Ramos (cell line): Measurements from ENCODE around the gene ADAM8.

Experiments used
- in situ Hi-C: fragments of 300-500 bp; cut with MboI; formaldehyde crosslinking; loops from one replicate; pipeline ENCODE4 v1.14.3; 2022; ENCODE audit warnings: low sequenced_read_pairs; ENCODE audit not compliant: unreplicated experiment

Gene ADAM8

GRCh38 chr10:133309100-133309719 is 32.5 kb upstream of the ADAM8 start:
- in situ Hi-C loops: no loop called here

- in situ Hi-C loops: no loop called here
These were observed 31.9 kb upstream of the ADAM8 start, which contains the start of the genes TUBGCP2 and ZNF511 for GRCh38 chr10:133308421-133309099. Gene TUBGCP2, minus strand, starts transcription at chr10:133308872. Its CDS starts 5,931 bp downstream, at chr10:133302941. Gene ZNF511, plus strand, starts transcription at chr10:133308914. Its CDS starts 30 bp downstream, at chr10:133308944.

- in situ Hi-C loops: no loop called here
These were observed 31.2 kb upstream of the ADAM8 start for GRCh38 chr10:133307776-133308420.

GRCh38 chr10:133306941-133307379 is 30.3 kb upstream of the ADAM8 start:
- in situ Hi-C loops: no loop called here

GRCh38 chr10:133306097-133306476 is 29.4 kb upstream of the ADAM8 start:
- in situ Hi-C loops: no loop called here

- in situ Hi-C loops: no loop called here
These were observed 26.5 kb upstream of the ADAM8 start for GRCh38 chr10:133303206-133303605.

- in situ Hi-C loops: no loop called here
These were observed 25.6 kb upstream of the ADAM8 start for GRCh38 chr10:133302230-133302629.

- in situ Hi-C loops: no loop called here
These were observed 23.1 kb upstream of the ADAM8 start for GRCh38 chr10:133299738-133300137.

- in situ Hi-C loops: no loop called here
These were observed 22.6 kb upstream of the ADAM8 start for GRCh38 chr10:133299224-133299623.

- in situ Hi-C loops: no loop called here
These were observed 21.8 kb upstream of the ADAM8 start for GRCh38 chr10:133298466-133298865.

- in situ Hi-C loops: no loop called here
These were observed 20.8 kb upstream of the ADAM8 start for GRCh38 chr10:133297504-133297903.

GRCh38 chr10:133295426-133296320 is 19.0 kb upstream of the ADAM8 start:
- in situ Hi-C loops: no loop called here

- in situ Hi-C loops: no loop called here
These were observed 17.5 kb upstream of the ADAM8 start for GRCh38 chr10:133294189-133294588.

- in situ Hi-C loops: no loop called here
These were observed 17.1 kb upstream of the ADAM8 start for GRCh38 chr10:133293810-133294119.

- in situ Hi-C loops: no loop called here
These were observed 16.5 kb upstream of the ADAM8 start for GRCh38 chr10:133292919-133293809.

- in situ Hi-C loops: no loop called here
These were observed 13.1 kb upstream of the ADAM8 start for GRCh38 chr10:133289761-133290160.

GRCh38 chr10:133287832-133288500 is 11.3 kb upstream of the ADAM8 start:
- in situ Hi-C loops: no loop called here

- in situ Hi-C loops: no loop called here
These were observed 9.7 kb upstream of the ADAM8 start for GRCh38 chr10:133286366-133286765.

- in situ Hi-C loops: no loop called here
These were observed 8.5 kb upstream of the ADAM8 start for GRCh38 chr10:133285217-133285616.
